Measurements from ENCODE around the gene NFRKB. TPM values are rescaled to one million over a fixed set of nuclear protein-coding genes. Genes with fewer than 3 reads are reported as not detected.

Gene NFRKB
- total RNA-seq: 23.5 TPM

DNA sequence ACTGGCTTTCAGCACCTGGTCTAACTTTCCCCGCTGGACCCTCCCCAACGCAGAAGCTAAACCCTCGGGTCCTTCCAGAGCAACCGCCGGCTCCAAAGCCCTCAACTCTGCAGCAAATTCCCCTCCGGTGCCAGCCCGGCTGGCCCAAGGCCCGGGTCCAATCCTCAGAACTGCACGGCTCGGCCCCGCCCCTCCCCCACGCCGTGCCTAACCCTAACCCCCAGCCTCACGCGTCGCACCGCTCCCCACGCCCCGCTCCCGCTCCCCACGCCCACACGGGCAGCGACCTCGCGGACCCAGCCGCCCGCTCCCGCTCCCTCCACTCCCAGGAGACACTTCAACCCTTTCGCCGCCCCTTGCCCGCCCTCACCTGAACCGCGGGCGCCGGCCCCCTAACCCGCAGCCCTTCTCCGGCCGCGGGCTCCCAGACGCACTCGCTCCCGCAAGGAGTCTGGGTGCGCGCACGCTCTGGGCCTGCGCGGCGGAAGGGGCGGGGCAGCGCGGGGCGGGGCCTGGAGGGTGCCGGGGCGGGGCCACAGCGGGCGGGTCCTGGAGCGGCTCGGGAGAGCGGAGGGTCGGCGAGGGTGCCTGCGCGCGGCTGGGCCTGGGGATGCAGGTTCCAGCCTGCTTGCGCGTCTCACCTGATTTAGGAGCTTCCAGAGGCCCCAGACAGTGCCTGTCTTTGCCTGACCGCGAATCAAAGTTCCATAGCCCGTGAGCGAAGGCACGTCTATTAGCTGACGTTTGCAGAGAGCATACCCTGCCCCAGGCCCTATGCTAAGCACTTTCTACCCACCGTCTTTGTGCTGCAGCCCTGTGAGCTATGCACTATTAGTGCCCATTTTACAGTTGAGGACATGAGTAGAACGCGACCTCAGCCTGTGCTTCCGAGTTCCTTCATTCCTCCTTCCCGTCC lies at the start of gene NFRKB:
Gene NFRKB, minus strand, starts transcription at position 453 of the 916 bp plus-strand sequence. CDS start 2,729 bp downstream, outside the sequence.
- peak; percentile 84 for DNase-seq (ENCODE audit: low spot score)

DNA sequence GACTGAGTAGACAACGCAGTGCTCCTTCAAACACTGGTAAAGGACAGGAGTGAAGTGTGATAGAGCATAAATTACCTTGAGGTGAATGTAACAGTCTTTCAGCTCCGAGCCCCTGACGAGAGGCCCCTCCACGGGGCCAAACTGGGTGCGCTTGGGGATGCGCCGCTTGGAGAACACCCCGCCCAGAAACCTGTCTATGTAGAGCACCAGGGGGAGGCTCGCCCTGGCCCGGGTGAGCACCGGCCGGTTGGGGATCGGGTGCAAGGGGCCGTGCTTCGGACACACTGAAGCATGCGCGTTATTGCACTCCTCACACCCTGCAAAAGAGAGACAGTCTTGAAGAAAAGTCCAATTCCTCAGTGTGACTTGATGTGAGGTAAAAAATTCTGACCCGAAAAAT lies 49.3 kb upstream of the NFRKB start:
- DNase-seq (ENCODE audit: low spot score): no peak

- no peak for DNase-seq (ENCODE audit: low spot score)
Measured at GRCh38 chr11:129943036-129943435, 47.7 kb upstream of the NFRKB start.

- no peak for DNase-seq (ENCODE audit: low spot score)
Measured at GRCh38 chr11:129939510-129939909, 44.1 kb upstream of the NFRKB start.

DNA sequence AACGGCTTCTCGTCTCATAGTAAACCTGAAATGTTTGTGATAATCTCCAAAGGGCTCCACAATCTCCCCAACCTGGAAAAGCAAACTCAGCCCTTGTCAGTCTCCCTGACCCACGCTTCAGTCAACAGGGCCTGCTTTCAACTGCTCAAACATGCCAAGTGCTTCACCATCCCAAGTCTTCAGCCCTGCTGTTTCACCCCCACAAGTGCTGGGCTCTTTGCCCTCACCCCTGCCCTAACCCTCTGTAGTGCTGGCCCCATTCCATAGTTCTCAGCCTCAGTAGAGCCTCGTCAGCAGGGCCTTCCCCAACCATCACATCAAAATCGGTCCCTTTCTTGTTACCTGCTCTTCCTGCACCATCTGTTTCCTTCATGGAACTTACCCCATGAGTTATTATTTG lies 43.4 kb upstream of the NFRKB start:
- DNase-seq (ENCODE audit: low spot score): no peak

DNA sequence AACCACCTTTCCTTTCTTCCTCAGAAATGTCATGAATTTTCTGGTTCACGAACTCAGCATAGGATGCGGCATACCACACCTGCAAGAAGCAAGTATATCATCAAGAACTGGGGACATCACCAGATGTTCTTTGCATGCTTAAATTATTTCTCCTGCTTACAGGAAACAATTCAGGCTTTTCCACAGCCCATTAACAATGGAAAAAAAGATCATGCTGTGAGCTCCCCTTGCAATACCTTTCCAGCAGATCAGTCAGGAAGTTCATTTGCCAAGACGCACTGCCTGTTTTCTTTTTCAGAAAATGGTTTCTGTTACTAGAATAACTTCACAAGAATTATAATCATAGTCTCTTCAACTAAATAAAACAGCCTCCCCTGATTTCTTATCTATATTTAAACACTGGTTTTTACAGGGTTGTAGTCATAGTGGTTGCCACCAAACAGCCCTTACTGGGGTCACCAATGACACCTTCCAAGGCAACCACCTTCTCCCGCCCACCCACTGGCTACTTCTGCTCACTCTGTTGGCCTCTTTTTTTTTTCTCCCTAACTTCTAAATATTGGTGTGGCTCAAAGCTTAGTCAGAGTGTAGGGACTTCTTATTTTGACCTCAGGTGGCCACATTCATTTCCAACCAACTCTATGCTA lies 42.3 kb upstream of the NFRKB start:
- no peak for DNase-seq (ENCODE audit: low spot score)

GRCh38 chr11:129935723-129936122 lies 40.3 kb upstream of the NFRKB start:
- DNase-seq (ENCODE audit: low spot score): no peak

- no peak for DNase-seq (ENCODE audit: low spot score)
Measured at GRCh38 chr11:129933891-129934290, 38.5 kb upstream of the NFRKB start.

DNA sequence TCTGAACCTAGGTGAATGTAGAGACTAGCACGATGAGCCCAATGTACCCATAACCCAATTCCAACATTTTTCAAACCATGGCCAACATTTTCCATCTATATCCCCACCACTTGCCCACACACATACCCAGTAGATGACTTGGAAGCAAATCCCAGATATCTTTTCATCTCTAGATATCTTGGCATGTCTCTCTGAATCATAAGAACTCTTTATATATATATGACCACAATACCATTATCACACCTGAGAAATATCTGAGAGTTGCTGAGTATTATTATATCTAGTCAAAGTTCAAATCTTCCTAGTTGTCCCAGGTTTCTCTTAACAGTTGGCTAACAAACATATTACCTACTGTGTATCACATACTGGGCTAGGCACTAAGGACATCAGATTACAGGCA lies 37.9 kb upstream of the NFRKB start:
- DNase-seq (ENCODE audit: low spot score): no peak

GRCh38 chr11:129932381-129933067 lies 37.1 kb upstream of the NFRKB start:
- no peak for DNase-seq (ENCODE audit: low spot score)

- DNase-seq (ENCODE audit: low spot score): no peak
Measured at GRCh38 chr11:129930743-129931142, 35.4 kb upstream of the NFRKB start.

- no peak for DNase-seq (ENCODE audit: low spot score)
Measured at GRCh38 chr11:129930296-129930695, 34.9 kb upstream of the NFRKB start.

DNA sequence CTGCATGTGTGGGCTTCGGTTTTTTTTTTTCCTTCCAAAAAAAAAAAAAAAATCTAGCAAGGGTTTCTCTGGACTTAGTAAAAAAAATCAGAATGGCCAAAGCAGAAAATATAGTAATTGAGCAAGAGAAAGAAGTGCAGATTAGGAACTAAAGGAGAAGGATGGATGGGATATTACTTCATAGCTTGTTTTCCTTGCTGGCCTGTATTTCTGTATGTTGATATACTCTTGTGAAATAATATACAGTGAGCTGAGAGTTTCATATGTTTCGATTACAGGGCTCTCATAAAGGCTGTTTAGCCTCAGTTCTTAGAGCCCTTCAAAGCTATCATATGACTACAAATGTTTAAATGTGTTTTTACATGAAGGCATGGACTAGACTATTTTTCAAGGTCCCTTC lies 34.3 kb upstream of the NFRKB start:
- DNase-seq (ENCODE audit: low spot score): no peak

DNA sequence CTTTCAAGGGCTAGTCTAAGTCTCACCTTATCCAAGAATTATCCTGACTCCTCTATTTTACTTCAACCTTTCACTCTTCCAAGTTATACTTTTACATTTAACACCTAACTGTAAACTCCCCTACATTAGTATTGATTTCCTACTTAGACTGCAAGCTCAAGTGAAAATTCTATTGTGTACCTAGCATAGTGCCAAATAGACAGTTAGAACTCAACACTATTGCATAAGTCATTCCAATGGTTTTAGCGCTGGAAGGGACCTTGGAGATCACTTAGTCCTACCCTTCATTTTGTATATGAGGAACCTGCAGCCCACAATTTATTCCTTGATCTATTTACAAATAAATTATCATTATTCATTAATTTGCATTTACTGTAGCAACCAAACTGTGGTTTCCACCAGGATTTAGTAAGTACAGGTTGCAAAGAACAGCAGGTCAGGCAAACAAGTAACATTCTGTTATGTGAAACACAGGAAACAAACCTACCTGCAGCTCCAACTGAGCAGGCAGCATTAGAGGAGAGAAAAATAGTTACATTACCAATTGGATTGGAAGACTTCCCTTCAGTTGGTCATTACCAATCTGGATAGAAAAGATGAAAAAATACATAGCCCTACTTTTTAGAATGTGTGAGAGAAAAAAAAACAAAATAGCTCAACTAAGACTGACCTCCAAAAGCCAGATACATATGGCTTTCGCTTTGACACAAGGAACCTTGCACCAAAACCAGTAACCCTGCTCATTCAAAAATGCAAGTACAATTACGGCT lies 33.7 kb upstream of the NFRKB start:
- DNase-seq (ENCODE audit: low spot score): no peak

GRCh38 chr11:129922674-129923073 lies 27.3 kb upstream of the NFRKB start:
- no peak for DNase-seq (ENCODE audit: low spot score)

DNA sequence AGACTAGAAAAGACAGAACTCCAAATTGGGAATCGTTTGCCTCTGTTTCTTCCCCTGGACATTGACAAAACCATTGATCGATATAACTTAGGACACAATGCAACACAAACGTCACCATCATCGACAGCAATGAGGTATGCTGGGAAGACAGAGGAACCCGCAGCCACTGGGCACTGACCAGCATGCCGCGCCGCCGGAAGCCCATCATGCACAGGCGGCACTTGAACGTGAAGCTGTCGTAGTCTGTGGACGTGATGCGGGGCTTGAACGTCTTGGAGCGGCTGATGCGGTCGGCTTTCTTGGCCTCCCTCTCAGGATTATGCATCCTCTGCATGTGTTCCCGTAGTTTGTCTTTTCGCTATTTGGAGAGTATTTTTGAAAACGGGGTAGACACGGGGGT lies 23.0 kb upstream of the NFRKB start:
- DNase-seq (ENCODE audit: low spot score): no peak

GRCh38 chr11:129917231-129917630 lies 21.9 kb upstream of the NFRKB start:
- no peak for DNase-seq (ENCODE audit: low spot score)

- DNase-seq (ENCODE audit: low spot score): no peak
Measured at GRCh38 chr11:129911298-129911697, 15.9 kb upstream of the NFRKB start.

- no peak for DNase-seq (ENCODE audit: low spot score)
Measured at GRCh38 chr11:129910360-129910759, 15.0 kb upstream of the NFRKB start.

DNA sequence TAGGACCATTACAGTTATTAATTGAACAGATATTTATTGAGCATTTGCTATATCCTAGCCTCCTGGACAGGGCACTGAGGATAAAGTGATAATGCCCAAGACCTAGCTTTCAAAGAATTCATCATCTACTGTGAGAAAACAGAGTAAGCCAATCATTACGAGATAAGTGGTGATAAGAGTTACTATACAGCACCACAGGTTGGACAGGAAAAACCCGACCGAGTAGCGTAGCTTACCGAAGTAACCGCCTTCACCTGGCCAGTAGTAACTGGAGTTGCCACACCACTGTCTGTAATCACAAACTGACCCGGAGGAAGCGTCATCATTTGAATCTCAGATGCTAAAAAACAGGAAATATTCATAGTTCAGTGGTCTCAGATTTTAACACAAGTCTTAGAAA lies 10.0 kb upstream of the NFRKB start:
- DNase-seq (ENCODE audit: low spot score): no peak

- no peak for DNase-seq (ENCODE audit: low spot score)
Measured at GRCh38 chr11:129896062-129896461, 684 bp upstream of the NFRKB start.
